GM12892 (cell line): Measurements from ENCODE around the gene AXDND1.

Source experiments
- POLR2A ChIP-seq: IDR thresholded peaks from 2 replicates; pipeline ENCODE4 v1.6.1; 2011; ENCODE audit warnings: low read depth, low read length, control low read depth
- POLR2AphosphoS5 ChIP-seq: IDR thresholded peaks from 2 replicates; pipeline ENCODE4 v1.6.1; 2011; ENCODE audit warnings: low read depth, low read length, control low read depth
- TAF1 ChIP-seq: IDR thresholded peaks from 2 replicates; pipeline ENCODE4 v1.6.1; 2011; ENCODE audit warnings: low read depth, mild to moderate bottlenecking, control low read depth, low read length, borderline replicate concordance

DNA sequence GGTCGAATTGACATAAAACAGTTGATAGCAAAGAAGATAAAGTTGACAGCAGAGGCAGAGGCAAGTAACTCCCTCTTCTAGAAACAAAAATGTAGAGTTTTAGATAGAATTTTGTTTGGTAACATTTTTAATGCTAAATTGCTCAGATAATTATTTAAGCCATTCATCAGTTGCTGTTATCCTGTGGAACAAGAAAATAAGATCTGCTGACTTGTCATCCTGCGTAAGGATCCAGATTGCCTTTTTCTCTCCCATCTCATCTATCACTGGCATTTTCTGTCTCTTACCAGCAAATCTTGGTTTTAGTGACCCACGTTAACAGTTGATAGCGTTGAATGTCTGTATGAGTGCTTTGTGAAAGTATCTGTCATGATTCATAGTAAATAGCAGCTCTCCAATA, 42.3 kb upstream of the AXDND1 start:
- TF ChIP-seq POLR2AphosphoS5 (no peak), POLR2A (no peak), TAF1 (no peak)
